SIG-M5 treated with dmso at 0.1 percent for 504 hours (cell line): ENCODE data around the gene ARL14.
A peak's percentile ranks its signal among the peaks of the same experiment; 100 is the strongest.

Source experiments
- DNase-seq: peaks from one replicate; lab custom pipeline; 2025; ENCODE audit not compliant: unreplicated experiment; lab: John Stamatoyannopoulos, UW

ARL14 gene

GRCh38 chr3:160676547-160677303 lies at the start of gene ARL14:
TSS of gene ARL14 (plus strand) at chr3:160677160. CDS start at chr3:160677347, 187 bp downstream.
- peak; percentile 52 for DNase-seq

DNA sequence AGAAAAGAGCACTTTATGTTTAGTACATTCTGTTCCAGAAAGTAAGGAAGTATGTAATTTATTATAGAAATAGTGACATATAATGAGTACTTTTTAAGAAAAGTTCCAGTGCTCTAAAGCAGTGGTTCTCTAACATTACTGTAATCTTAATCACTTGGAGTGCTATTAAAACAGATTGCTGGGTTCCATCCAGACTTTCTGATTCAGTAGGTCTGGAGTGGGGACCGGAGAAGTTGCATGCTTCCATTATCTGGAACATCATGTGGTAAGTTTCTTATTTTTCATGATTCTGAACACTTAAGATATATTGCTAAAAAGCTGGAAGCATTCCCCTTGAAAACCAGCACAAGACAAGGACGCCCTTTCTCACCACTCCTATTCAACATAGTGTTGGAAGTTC lies 47.5 kb upstream of the ARL14 start:
- DNase-seq, result no peak

DNA sequence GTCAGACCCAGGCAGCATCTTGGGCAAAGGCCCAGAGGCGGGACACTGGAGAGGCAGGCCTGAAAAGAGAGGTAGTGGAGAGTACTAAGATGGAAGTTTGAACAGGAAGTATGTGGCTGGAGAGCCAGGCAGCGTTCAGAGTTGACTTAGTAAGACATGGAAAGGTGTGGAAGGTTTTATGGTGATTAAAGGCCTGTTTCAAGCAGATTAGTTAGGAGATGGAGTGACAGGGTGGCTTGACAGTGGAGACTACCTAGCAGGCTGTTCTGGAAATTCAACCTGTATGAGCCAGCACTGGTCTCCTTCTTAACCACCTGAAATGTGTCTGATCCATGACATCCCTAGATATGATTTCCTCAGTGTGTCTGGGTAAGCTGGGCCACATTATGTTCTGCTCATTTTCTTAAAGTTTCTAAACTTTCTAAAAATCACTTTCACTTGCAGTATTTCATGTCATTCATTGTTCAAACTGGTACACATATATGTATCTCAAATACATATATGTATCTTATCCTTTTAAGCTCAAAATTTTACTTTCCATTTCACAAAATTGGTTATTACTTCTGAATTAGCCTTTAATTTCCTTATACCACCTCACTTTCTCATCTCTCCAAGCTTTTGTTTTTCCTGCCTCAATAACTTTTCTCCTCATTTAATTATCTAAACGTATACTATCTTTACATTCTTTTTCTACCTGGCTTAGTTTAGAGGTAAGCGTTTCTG lies 43.4 kb upstream of the ARL14 start:
- no peak for DNase-seq

DNA sequence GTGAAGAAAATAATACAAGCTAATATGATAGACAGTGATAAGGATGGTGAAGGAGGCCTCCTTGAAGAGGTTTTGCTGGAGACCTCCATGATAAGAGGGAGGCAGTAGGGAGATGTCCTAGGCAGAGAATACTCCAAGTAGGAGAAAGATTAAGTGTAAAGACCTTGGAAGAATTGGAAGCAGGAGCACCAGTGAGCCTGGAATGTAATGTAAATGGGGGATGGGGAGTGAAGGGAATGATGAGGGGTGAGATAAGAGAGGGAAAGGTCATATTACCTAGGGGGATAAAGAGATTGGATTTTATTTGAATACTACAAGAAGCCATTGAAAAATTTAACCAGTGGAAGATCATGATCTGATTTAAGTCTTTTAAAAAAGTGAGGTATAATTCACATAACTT lies 41.7 kb upstream of the ARL14 start:
- no peak for DNase-seq

- DNase-seq, result no peak
Observed at GRCh38 chr3:160637086-160637485, 39.9 kb upstream of the ARL14 start.

- no peak for DNase-seq
Observed at GRCh38 chr3:160638184-160638583, 38.8 kb upstream of the ARL14 start.

GRCh38 chr3:160641665-160642309 lies 35.2 kb upstream of the ARL14 start:
- no peak for DNase-seq

DNA sequence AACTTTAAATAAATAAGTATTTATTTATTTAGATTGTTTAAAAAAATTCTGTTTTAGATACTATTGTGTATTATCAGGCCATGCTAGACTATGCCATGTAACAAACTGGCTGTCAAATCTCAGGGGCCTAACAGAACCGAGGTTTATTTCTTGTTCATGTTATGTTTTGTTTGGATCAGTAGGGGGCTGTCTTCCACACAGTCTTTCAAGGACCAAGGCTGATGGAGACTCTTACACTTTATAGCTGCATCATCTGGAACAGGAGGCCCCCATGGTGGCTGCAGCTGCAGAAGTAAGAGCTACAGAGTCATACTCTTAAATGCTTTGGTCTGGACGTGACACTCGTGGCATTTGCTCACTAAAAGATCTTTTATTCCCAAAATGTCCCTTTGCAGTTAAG lies 33.0 kb upstream of the ARL14 start:
- no peak for DNase-seq

DNA sequence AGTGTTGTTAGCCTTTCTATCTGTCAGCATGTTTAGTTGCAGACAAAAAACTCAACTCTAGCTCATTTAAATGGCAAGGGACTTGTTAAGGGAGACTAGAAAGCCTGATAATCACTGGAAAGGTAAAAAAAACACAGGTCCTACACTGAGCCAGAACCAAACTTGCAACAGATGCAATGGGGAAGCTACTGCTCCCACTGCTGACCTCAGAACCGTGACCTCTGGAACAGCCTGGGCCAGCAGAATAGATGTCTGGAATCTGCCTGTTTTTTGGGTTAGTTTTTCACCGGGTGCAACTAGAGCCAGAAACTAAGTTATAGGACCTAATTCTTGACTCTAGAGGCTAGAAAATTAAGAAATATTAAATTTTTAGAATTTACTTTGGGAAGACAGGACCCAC lies 32.5 kb upstream of the ARL14 start:
- DNase-seq, result no peak

GRCh38 chr3:160648701-160649100 lies 28.3 kb upstream of the ARL14 start:
- no peak for DNase-seq

DNA sequence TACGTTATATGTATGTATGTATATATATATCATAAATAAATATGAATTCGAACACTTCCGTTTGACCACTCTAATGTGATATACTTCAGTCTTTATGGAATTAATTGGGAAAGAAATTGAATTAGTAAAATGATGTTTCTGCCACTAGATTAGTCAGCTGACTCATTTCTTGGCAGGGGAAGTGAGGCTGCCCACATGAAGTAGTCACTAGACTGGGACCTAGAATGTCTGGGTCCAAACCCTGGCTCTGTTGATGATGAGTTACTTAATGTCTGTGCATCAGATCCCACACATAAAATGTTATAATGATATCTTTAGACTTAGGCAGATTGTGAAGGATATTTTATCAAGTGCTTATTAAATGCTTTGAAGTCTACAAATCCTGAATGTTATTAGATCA lies 27.4 kb upstream of the ARL14 start:
- DNase-seq, result no peak

DNA sequence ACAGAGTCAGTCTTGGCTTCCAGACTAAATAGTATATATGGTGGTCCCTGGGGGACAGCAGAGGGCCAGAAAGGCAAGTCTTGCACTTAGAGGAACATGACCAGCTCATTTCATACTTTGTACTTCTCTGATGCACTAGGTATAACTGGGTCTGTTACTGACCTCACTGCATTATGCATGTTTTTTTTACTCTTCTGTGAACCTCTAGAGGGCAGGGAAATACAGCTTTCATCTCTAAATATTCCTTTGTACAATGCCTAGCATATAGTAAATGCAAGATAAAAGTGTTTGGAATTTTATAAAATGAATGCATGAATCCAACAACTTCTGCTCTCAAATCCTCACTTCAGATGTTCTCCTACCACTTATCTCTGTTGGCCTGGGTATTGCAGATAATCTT lies 23.4 kb upstream of the ARL14 start:
- no peak for DNase-seq

- no peak for DNase-seq
Observed at GRCh38 chr3:160660902-160661301, 16.1 kb upstream of the ARL14 start.

DNA sequence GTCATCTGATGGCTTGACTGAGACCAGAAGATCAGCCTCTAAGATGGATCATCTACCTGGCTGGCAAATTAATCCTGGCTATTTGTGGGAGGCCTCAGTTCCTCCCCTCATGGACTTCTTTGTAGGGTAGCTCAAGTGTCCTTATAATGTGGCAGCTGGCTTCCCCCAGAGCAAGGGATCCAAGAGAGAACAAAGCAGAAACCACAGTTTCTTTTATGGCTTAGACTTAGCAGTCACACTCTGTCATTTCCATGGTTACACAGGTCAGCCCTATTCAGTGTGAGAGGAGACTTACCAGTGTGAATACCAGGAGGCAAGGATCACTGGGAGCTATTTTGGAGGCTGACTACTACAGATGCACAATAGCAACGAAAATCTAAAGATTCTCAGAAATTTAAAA lies 15.3 kb upstream of the ARL14 start:
- DNase-seq, result no peak

DNA sequence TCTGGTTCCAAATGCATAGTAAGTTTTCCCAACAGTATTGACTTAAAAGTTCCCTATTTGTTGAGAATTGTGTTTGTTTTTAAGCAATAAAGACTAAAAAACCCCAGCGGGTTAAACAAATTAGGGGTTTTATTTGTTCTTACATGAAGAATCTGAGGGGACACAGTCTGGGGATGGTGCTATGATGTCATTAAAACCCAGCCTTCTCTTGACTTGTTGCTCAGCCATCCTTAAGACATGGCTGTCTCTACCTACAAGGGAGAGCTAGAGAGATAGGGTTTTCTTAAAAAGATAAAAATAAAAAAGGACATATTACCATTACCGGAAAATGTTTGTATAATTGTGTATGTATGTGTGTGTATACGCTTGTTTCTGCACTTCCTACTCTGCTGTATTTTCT lies 11.7 kb upstream of the ARL14 start:
- no peak for DNase-seq

- DNase-seq, result no peak
Observed at GRCh38 chr3:160665784-160666526, 11.0 kb upstream of the ARL14 start.

GRCh38 chr3:160667452-160667851 lies 9.5 kb upstream of the ARL14 start:
- no peak for DNase-seq

DNA sequence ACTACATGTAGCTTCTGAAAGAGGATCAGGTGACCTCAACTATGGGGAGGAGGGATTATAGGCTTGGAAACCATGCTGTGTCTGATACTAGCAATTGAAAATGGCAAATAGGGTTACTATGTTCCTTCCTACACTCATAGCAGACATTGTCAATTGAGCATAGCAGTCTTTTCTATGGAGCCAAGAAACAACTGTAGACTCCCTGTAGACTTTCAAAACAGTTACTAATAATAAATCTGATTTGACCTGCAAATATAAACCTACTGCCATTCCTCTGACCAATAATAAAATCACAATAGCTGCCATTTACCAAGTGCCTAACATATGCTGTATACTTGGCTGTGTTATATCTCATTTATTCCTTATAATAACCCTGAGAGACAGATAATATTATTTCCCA lies 8.5 kb upstream of the ARL14 start:
- no peak for DNase-seq

DNA sequence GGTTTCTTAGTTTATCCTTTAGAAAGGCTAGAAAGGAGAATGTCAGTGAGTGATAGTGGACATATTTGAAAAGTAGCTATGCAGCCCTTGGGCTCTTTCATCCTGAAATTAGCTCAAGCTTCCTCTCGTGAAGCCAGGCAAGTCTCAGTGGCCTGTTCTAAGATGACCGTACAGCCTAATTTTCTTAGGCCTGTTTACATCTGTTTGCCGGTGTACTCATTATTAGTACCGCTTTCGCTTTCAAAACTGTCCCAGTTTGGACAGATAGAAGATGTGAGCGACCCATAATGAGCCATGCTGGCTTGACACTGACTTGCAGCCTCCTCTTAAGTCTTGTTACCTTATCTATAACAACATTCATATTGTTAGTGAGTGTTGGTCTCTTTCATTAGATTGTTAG lies 5.7 kb upstream of the ARL14 start:
- no peak for DNase-seq

GRCh38 chr3:160671995-160672394 lies 5.0 kb upstream of the ARL14 start:
- DNase-seq, result no peak

GRCh38 chr3:160673188-160673587 lies 3.8 kb upstream of the ARL14 start:
- no peak for DNase-seq
